ENCODE measurements around the gene PFDN1.

DNA sequence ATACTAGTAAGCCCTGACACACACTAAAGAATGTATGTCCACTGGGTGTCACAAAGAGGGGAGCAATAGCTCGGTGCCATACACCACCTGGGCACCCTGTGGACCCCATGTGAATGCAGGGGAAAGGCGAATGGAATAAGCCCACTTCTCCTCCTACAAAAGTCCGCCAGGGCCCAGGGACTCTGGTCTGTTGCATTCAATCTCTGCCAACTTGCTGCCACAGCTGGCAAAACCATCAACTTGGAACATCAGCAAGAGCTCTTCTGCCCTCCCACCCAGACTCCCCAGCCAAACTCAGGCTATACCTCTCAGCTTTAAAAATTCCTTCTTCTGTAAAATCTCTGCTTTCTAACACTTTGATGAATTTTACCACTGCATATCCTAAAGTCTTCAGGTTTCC lies 54.5 kb downstream of the PFDN1 start:
- TF ChIP-seq POLR2AphosphoS5 (IDR thresholded peaks at IDR 0.05; ENCODE audit: borderline replicate concordance, low read depth, low read length) (no peak), EZH2 (IDR thresholded peaks at IDR 0.05) (no peak), FOXP2 (optimal IDR thresholded peaks at IDR 0.05; ENCODE audit: control extremely low read depth, extremely low read length, insufficient read depth) (no peak)
